HepG2 (cell line): ENCODE results near the gene YWHAE. TPM values are rescaled to one million over a fixed set of nuclear protein-coding genes. Genes with fewer than 3 reads are reported as not detected.

Experiments
- ATAC-seq: fragments of 200-7000 bp; cut with Tn5 transposase; 3 replicates; pipeline ENCODE4 v1.9.1; 2020; ENCODE audit warnings: mild to moderate bottlenecking, moderate library complexity
- BruUV-seq: library from RNA; stranded (reverse); fragments of 400-500 nt; replicated peaks from 2 replicates; lab custom pipeline; 2021; lab: Mats Ljungman, UMichigan
- CTCF ChIA-PET: fragments of 300-600 bp; formaldehyde crosslinking; extraction: SDS; loops from one replicate; lab custom pipeline; 2021; ENCODE audit warnings: low total read pairs, inconsistent platforms, low intra/inter-chr PET ratio; lab: Yijun Ruan, JAX
- POLR2A ChIA-PET: fragments of 350-600 bp; sonication (Branson Sonifier 250); formaldehyde crosslinking; loops from one replicate; lab custom pipeline; 2020; ENCODE audit warnings: antibody characterized with exemption, inconsistent platforms; lab: Yijun Ruan, JAX
- DNase-seq: peaks from one replicate; pipeline ENCODE4 v3.0.0-alpha.2; 2015; ENCODE audit warnings: low spot score
- FAIRE-seq: peaks from 3 replicates; lab custom pipeline; 2011; peaks lifted over from hg19 to GRCh38; lab: Jason Lieb, UNC
- H2AFZ ChIP-seq: one replicate; pipeline ENCODE4 v1.6.1; 2011; ENCODE audit warnings: low read length, inconsistent platforms
- H3K27ac ChIP-seq: fragments of 300-600 bp; 3 replicates; pipeline ENCODE4 v1.8.0; 2011; ENCODE audit warnings: mixed run types, mild to moderate bottlenecking, mixed read lengths, low read length, inconsistent platforms; ENCODE audit not compliant: insufficient read depth; ENCODE audit errors: extremely low read length
- H3K27me3 ChIP-seq, 2 experiments: fragments of 200-600 bp in 1 of 2; 2 replicates in 1 of 2; 3 replicates in 1 of 2; pipeline versions ENCODE4 v1.6.0 to v1.8.0; 2011; ENCODE audit warnings: low read length in 2 of 2, mild to moderate bottlenecking in 2 of 2, moderate library complexity in 2 of 2, inconsistent platforms in 1 of 2; ENCODE audit not compliant: insufficient read depth in 2 of 2, control insufficient read depth in 1 of 2
- H3K36me3 ChIP-seq, 2 experiments: fragments of 200-600 bp in 1 of 2; replicated peaks in 1 of 2; 2 replicates in 1 of 2; 3 replicates in 1 of 2; pipeline versions ENCODE4 v1.5.1 to v1.8.0; 2011; ENCODE audit warnings: low read length in 2 of 2, inconsistent platforms in 1 of 2; ENCODE audit not compliant: insufficient read depth in 2 of 2, control insufficient read depth in 1 of 2
- H3K4me1 ChIP-seq: 2 replicates; pipeline ENCODE4 v1.5.1; 2012; ENCODE audit warnings: low read length, inconsistent platforms; ENCODE audit not compliant: insufficient read depth
- H3K4me2 ChIP-seq: 2 replicates; pipeline ENCODE4 v1.6.0; 2011; ENCODE audit warnings: low read depth, low read length, inconsistent platforms
- H3K4me3 ChIP-seq, 3 experiments: fragments of 200-600 bp in 1 of 3; sonication (generic), shearing (Covaris generic) in 1 of 3; replicated peaks in 1 of 3; 2 replicates each; pipeline ENCODE4 v1.5.1; 2011 to 2016; ENCODE audit warnings: low read length in 3 of 3, inconsistent platforms in 2 of 3, low read depth in 2 of 3, mild to moderate bottlenecking in 2 of 3, control low read depth in 1 of 3, mixed read lengths in 1 of 3; ENCODE audit not compliant: insufficient read depth in 1 of 3
- H3K79me2 ChIP-seq: one replicate; pipeline ENCODE4 v1.6.1; 2011; ENCODE audit warnings: low read length, inconsistent platforms; ENCODE audit not compliant: insufficient read depth
- H3K9ac ChIP-seq: 2 replicates; pipeline ENCODE4 v1.6.0; 2011; ENCODE audit warnings: mild to moderate bottlenecking, low read depth, low read length, inconsistent platforms; ENCODE audit not compliant: insufficient read depth
- H3K9me3 ChIP-seq: 2 replicates; pipeline ENCODE4 v1.5.1; 2012; ENCODE audit warnings: mild to moderate bottlenecking, low read length
- H4K20me1 ChIP-seq: 2 replicates; pipeline ENCODE4 v1.6.0; 2011; ENCODE audit warnings: inconsistent platforms, mild to moderate bottlenecking, low read length, moderate library complexity; ENCODE audit not compliant: insufficient read depth
- CEBPB ChIP-seq: IDR thresholded peaks from 2 replicates; pipeline ENCODE4 v1.6.1; 2011; ENCODE audit warnings: low read depth, low read length, improper control_type of control experiment, borderline replicate concordance
- CREB1 ChIP-seq, 2 experiments: fragments of 450-650 bp in 1 of 2; IDR thresholded peaks; 2 replicates each; pipeline ENCODE4 v1.6.1; 2016 to 2017; ENCODE audit warnings: control low read depth in 1 of 2, mild to moderate bottlenecking in 1 of 2, missing compliant biosample characterization in 1 of 2, missing genetic modification characterization in 1 of 2
- FOXP1 ChIP-seq, 2 experiments: fragments of 450-650 bp in 1 of 2; IDR thresholded peaks; 2 replicates each; pipeline ENCODE4 v1.6.1; 2017 to 2018; ENCODE audit warnings: antibody characterized with exemption in 1 of 2
- KDM5B ChIP-seq: sonication (generic); formaldehyde crosslinking; IDR thresholded peaks from 2 replicates; pipeline ENCODE4 v1.4.0; 2020; ENCODE audit warnings: missing genetic modification reagents, mild to moderate bottlenecking, borderline replicate concordance
- KMT2A ChIP-seq: sonication (generic); formaldehyde crosslinking; IDR thresholded peaks from 2 replicates; pipeline ENCODE4 v1.4.0; 2020; ENCODE audit warnings: missing genetic modification reagents
- MXI1 ChIP-seq: IDR thresholded peaks from 3 replicates; pipeline ENCODE4 v1.6.1; 2012; ENCODE audit warnings: low read depth, low read length, inconsistent platforms, borderline replicate concordance
- REXO4 ChIP-seq: sonication (generic); formaldehyde crosslinking; IDR thresholded peaks from 2 replicates; pipeline ENCODE4 v1.8.0; 2022; ENCODE audit warnings: missing genetic modification reagents, mild to moderate bottlenecking, borderline replicate concordance
- TSC22D2 ChIP-seq: sonication (generic); formaldehyde crosslinking; IDR thresholded peaks from 2 replicates; pipeline ENCODE4 v1.5.1; 2020; ENCODE audit warnings: missing genetic modification reagents, mild to moderate bottlenecking, borderline replicate concordance
- ZEB1 ChIP-seq: IDR thresholded peaks from 2 replicates; pipeline ENCODE4 v1.6.1; 2012; ENCODE audit warnings: mild to moderate bottlenecking, low read depth, inconsistent platforms; ENCODE audit not compliant: insufficient replicate concordance
- ZMAT3 ChIP-seq: sonication (generic); formaldehyde crosslinking; conservative IDR thresholded peaks from 2 replicates; pipeline ENCODE4 v1.7.0; 2021; ENCODE audit warnings: missing genetic modification reagents
- ZNF674 ChIP-seq: sonication (generic); formaldehyde crosslinking; IDR thresholded peaks from 2 replicates; pipeline ENCODE4 v1.5.0; 2020; ENCODE audit warnings: low read depth, mild to moderate bottlenecking, missing genetic modification reagents
- ZNF850 ChIP-seq: sonication (generic); formaldehyde crosslinking; conservative IDR thresholded peaks from 2 replicates; pipeline ENCODE4 v1.9.0; 2021; ENCODE audit warnings: mild to moderate bottlenecking, missing genetic modification reagents
- WGBS: methylation state at CpG from one replicate; pipeline ENCODE4 v1.1.6; 2017; ENCODE audit warnings: low lambda C conversion rate; 5-methylcytosine and 5-hydroxymethylcytosine counted together
- in situ Hi-C: cut with HindIII; loops from 2 replicates; pipeline ENCODE4 v1.10.0; 2017; ENCODE audit warnings: low pct_unique_long_range_greater_than_20kb; ENCODE audit not compliant: extremely low pct_ligation_motif_present
- intact Hi-C: fragments of 100-400 bp; cut with micrococcal nuclease; formaldehyde crosslinking; loops from one replicate; pipeline ENCODE4 v1.10.0; 2022; ENCODE audit not compliant: unreplicated experiment
- polyA plus RNA-seq, 8 experiments: library from polyadenylated mRNA; depleted of rRNA in 3 of 8; stranded (reverse) in 7 of 8; unstranded in 1 of 8; fragments of >200 nt; fragmentation: Illumina TruSeq in 4 of 8; extraction: Trizol in 4 of 8; gene quantifications; 2 replicates each; pipeline versions ENCODE4 v1.2.1 to v1.2.3, GENCODE V29; 2011 to 2016; ENCODE audit warnings: low read depth in 4 of 8, missing spikeins in 1 of 8, mixed read lengths in 1 of 8; ENCODE audit not compliant: insufficient read depth in 1 of 8
- total RNA-seq, 5 experiments: library from RNA; depleted of rRNA; stranded (reverse); fragments of >200 nt; fragmentation: Illumina TruSeq; extraction: Trizol; gene quantifications; 2 replicates each; pipeline ENCODE4 v1.2.3, GENCODE V29; 2016; ENCODE audit warnings: low read depth in 1 of 5
- TF ChIP-seq, protein P1 (sequence below): sonication (generic); formaldehyde crosslinking; conservative IDR thresholded peaks from 2 replicates; pipeline ENCODE4 v1.4.0; 2020; ENCODE audit warnings: missing genetic modification reagents
- TF ChIP-seq, protein P2 (sequence below): sonication (generic); formaldehyde crosslinking; IDR thresholded peaks from 2 replicates; pipeline ENCODE4 v1.5.1; 2020; ENCODE audit warnings: mild to moderate bottlenecking, missing genetic modification reagents, moderate library complexity

The YWHAE gene
- total and polyA plus RNA-seq, 2 of the 13 experiments (the other 11 are each of a cell fraction or from before 2014, with no cell fraction given), result 256 to 335 TPM

DNA sequence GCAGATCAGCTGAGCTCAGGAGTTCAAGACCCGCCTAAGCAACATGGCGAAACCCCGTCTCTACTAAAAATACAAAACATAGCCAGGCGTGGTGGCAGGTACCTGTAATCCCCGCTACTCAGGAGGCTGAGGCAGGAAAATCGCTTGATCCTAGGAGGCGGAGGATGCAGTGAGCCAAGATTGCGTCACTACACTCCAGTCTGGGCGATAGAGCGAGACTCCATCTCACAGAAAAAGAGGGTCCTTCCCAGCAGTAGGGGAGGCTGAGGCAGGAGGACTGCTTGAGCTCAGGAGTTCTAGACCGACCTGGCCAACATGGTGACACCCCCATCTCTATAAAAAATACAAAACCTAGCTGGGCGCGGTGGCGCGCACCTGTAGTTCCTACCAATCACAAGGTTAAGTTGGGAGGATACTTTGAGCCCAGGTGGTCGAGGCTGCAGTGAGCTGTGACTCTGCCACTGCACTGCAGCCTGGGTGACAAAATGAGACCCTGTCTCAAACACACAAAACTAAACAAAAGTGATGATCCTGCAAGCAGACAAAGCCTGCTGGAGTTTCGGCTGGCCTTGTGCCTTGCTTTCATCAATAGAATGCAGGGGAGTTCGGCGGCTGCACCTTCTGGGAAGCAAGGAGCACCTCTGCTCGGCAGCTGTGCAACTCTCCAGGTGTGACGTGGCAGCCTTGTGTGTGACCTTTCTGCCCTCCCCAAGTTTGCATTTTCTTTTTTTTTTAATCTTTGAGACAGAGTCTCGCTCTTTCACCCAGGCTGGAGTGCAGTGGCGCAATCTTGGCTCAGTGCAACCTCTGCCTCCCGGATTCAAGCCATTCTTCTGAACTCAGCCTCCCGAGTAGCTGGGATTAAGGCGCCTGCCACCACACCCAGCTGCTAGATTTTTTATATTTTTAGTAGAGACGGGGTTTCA lies 12.4 kb upstream of the YWHAE start:
- CTCF ChIA-PET, result no interaction called here
- Histone ChIP-seq H2AFZ (no peak overlapping the region), H3K27me3 (no peaks in the 10 kb centered on the region), H3K27ac (peak overlapping the region; percentile 31), H3K9ac (no peak overlapping the region), H3K36me3 (no peaks in the 10 kb centered on the region), H3K4me2 (peak overlapping the region; percentile 64), H3K79me2 (no peaks in the 10 kb centered on the region), H4K20me1 (no peaks in the 10 kb centered on the region), H3K4me3 (peak overlapping the region; percentile 15 to 58 (median 31); a peak in 4 of 6 replicates), H3K9me3 (no peaks in the 10 kb centered on the region), H3K4me1 (peaks cover 36% of the 10 kb centered on the region)
- ATAC-seq (peak; percentile 63), FAIRE-seq (no peak), DNase-seq (peak; percentile 21)
- intact Hi-C loops (loop anchor here (10.0 kb wide), 1 partner anchor 48 kb away; no protein-coding TSS in a partner anchor), in situ Hi-C loops (no loop called here)
- POLR2A ChIA-PET, result no interaction called here
- BruUV-seq, result no TSS peak
- WGBS, result 25% methylated on average over 24 of the region's 27 CpGs
- TF ChIP-seq CEBPB (peak; percentile 72; the same call in 1 of the 2 replicates), ZEB1 (no peak), ZMAT3 (CRISPR knock-in tag) (peak; percentile 35; the same call in 1 of the 2 replicates), FOXP1 (IDR thresholded peaks at IDR 0.05) (no peak), FOXP1 (CRISPR knock-in tag; IDR thresholded peaks at IDR 0.05) (no peak), ZNF850 (CRISPR knock-in tag) (no peak), KDM5B (no peak), CREB1 (IDR thresholded peaks at IDR 0.05) (peak; percentile 41; the same call in 1 of the 2 replicates), CREB1 (CRISPR knock-in tag; IDR thresholded peaks at IDR 0.05) (no peak), MXI1 (no peak), REXO4 (CRISPR knock-in tag) (no peak), KMT2A (CRISPR knock-in tag) (0 out of 2 replicates have a peak, but pooled peaks have one; percentile 2), TSC22D2 (CRISPR knock-in tag) (no peak), ZNF674 (CRISPR knock-in tag) (no peak)
- TF ChIP-seq, protein P1, sequence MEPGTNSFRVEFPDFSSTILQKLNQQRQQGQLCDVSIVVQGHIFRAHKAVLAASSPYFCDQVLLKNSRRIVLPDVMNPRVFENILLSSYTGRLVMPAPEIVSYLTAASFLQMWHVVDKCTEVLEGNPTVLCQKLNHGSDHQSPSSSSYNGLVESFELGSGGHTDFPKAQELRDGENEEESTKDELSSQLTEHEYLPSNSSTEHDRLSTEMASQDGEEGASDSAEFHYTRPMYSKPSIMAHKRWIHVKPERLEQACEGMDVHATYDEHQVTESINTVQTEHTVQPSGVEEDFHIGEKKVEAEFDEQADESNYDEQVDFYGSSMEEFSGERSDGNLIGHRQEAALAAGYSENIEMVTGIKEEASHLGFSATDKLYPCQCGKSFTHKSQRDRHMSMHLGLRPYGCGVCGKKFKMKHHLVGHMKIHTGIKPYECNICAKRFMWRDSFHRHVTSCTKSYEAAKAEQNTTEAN (CRISPR knock-in tag), result no peak
- TF ChIP-seq, protein P2, sequence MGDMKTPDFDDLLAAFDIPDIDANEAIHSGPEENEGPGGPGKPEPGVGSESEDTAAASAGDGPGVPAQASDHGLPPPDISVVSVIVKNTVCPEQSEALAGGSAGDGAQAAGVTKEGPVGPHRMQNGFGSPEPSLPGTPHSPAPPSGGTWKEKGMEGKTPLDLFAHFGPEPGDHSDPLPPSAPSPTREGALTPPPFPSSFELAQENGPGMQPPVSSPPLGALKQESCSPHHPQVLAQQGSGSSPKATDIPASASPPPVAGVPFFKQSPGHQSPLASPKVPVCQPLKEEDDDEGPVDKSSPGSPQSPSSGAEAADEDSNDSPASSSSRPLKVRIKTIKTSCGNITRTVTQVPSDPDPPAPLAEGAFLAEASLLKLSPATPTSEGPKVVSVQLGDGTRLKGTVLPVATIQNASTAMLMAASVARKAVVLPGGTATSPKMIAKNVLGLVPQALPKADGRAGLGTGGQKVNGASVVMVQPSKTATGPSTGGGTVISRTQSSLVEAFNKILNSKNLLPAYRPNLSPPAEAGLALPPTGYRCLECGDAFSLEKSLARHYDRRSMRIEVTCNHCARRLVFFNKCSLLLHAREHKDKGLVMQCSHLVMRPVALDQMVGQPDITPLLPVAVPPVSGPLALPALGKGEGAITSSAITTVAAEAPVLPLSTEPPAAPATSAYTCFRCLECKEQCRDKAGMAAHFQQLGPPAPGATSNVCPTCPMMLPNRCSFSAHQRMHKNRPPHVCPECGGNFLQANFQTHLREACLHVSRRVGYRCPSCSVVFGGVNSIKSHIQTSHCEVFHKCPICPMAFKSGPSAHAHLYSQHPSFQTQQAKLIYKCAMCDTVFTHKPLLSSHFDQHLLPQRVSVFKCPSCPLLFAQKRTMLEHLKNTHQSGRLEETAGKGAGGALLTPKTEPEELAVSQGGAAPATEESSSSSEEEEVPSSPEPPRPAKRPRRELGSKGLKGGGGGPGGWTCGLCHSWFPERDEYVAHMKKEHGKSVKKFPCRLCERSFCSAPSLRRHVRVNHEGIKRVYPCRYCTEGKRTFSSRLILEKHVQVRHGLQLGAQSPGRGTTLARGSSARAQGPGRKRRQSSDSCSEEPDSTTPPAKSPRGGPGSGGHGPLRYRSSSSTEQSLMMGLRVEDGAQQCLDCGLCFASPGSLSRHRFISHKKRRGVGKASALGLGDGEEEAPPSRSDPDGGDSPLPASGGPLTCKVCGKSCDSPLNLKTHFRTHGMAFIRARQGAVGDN (CRISPR knock-in tag), result peak; percentile 31; the same call in 1 of the 2 replicates
